ENCODE measurements around the gene SFT2D3.

The SFT2D3 gene

GRCh38 chr2:127678531-127678930, 22.8 kb upstream of the SFT2D3 start:
- no peak for TF ChIP-seq CTCF (IDR thresholded peaks at IDR 0.05; ENCODE audit: insufficient read depth, low read depth, low read length, missing control alignments)
- no peak overlapping the region for H3K4me3 ChIP-seq (ENCODE audit: low read length)

GRCh38 chr2:127678991-127679390, 22.3 kb upstream of the SFT2D3 start:
- no peak overlapping the region for H3K4me3 ChIP-seq (ENCODE audit: low read length)
- no peak for DNase-seq (ENCODE audit: low read depth)
- TF ChIP-seq CTCF (IDR thresholded peaks at IDR 0.05; ENCODE audit: insufficient read depth, low read depth, low read length, missing control alignments), result no peak

More at GRCh38 chr2:127678531-127678930, 22.8 kb upstream of the SFT2D3 start:
- no peak for DNase-seq (ENCODE audit: low read depth)

GRCh38 chr2:127679680-127680361, 21.5 kb upstream of the SFT2D3 start:
- H3K4me3 ChIP-seq (ENCODE audit: low read length), result no peak overlapping the region
- no peak for DNase-seq (ENCODE audit: low read depth)
- no peak for TF ChIP-seq CTCF (IDR thresholded peaks at IDR 0.05; ENCODE audit: insufficient read depth, low read depth, low read length, missing control alignments)

- H3K4me3 ChIP-seq (ENCODE audit: low read length), result no peak overlapping the region
- DNase-seq (ENCODE audit: low read depth), result no peak
- TF ChIP-seq CTCF (IDR thresholded peaks at IDR 0.05; ENCODE audit: insufficient read depth, low read depth, low read length, missing control alignments), result no peak
Measured at GRCh38 chr2:127680706-127681287, 20.5 kb upstream of the SFT2D3 start.

- DNase-seq (ENCODE audit: low read depth), result no peak
- H3K4me3 ChIP-seq (ENCODE audit: low read length), result no peak overlapping the region
- no peak for TF ChIP-seq CTCF (IDR thresholded peaks at IDR 0.05; ENCODE audit: insufficient read depth, low read depth, low read length, missing control alignments)
Measured at GRCh38 chr2:127681288-127681804, 20.0 kb upstream of the SFT2D3 start.

GRCh38 chr2:127681976-127682857, 19.1 kb upstream of the SFT2D3 start:
- no peak for TF ChIP-seq CTCF (IDR thresholded peaks at IDR 0.05; ENCODE audit: insufficient read depth, low read depth, low read length, missing control alignments)
- no peak overlapping the region for H3K4me3 ChIP-seq (ENCODE audit: low read length)
- no peak for DNase-seq (ENCODE audit: low read depth)
